C4-2B (cell line): ENCODE measurements around the gene RPS6KB2.

Source experiments
- CTCF ChIP-seq: fragments of 450-650 bp; conservative IDR thresholded peaks from 2 replicates; pipeline ENCODE4 v1.5.1; 2017; ENCODE audit warnings: mild to moderate bottlenecking
- ZFX ChIP-seq: fragments of 450-650 bp; IDR thresholded peaks from 2 replicates; pipeline ENCODE4 v1.6.1; 2017

- TF ChIP-seq CTCF = no peak
- TF ChIP-seq ZFX = no peak
These were observed 16.5 kb upstream of the RPS6KB2 start for GRCh38 chr11:67411785-67412152.
